ENCODE measurements around the gene UNKL.

Gene UNKL, protein sequence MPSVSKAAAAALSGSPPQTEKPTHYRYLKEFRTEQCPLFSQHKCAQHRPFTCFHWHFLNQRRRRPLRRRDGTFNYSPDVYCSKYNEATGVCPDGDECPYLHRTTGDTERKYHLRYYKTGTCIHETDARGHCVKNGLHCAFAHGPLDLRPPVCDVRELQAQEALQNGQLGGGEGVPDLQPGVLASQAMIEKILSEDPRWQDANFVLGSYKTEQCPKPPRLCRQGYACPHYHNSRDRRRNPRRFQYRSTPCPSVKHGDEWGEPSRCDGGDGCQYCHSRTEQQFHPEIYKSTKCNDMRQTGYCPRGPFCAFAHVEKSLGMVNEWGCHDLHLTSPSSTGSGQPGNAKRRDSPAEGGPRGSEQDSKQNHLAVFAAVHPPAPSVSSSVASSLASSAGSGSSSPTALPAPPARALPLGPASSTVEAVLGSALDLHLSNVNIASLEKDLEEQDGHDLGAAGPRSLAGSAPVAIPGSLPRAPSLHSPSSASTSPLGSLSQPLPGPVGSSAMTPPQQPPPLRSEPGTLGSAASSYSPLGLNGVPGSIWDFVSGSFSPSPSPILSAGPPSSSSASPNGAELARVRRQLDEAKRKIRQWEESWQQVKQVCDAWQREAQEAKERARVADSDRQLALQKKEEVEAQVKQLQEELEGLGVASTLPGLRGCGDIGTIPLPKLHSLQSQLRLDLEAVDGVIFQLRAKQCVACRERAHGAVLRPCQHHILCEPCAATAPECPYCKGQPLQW

DNA sequence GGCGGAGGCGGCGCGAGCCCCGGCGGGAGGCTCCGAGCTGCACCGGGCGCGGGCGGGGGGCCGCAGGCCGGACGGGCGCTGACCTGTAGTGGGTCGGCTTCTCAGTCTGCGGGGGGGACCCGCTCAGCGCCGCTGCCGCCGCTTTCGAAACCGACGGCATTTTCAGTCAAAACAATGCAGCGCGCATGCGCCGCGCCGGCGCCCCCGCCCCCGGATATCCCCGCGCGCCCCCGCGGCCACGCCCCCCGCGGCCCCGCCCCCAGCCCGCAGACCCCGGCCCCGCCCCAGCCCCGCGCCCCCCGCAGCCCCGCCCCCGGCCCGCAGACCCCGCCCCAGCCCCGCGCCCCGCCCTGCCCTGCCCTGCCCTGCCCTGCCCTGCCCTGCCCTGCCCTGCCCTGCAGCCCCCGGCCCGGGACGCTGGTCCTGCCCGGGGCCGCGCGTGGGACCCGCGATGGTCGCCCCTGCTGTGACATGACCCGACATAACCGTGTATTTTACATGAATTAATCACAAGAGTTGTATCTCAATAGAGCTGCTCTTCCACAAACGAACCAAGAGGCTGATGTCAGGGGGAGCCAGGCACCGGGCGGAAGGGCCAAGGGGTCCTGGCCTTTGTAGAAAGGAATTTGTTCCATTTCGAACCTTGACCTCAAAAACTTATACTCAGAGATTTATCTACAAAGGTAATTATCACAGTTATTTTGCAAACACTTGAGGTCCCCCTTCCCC lies at the start of gene UNKL:
Gene UNKL (minus strand): TSS at position 173 of the 729 bp plus-strand sequence. CDS start 13 bp downstream, at position 160.
- peaks cover 28% of the 10 kb centered on the region for H3K36me3 ChIP-seq (ENCODE audit: insufficient read depth, low read length)

DNA sequence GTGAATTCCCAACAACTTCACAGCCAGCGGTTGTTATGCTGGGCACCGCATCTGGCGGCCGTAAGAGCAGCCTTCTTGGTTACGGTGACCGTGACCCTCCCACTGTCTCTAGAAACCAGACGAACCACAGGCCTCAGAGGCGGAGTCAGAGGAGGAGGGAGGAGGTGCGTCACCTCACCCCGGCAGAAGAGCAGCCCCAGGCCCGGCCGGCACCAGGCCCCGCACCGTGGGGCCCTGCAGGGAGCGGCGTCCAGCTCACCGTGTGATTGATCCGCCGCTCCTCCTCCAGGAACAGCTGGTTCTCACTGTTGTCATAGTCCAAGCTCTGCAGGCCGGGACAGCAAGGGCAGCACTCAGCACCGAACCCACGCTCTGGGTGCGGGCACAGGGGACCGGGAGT lies 46.6 kb upstream of the UNKL start:
- H3K9me3 ChIP-seq (ENCODE audit: insufficient read depth, low read length, severe bottlenecking) = no peaks in the 10 kb centered on the region
- H3K79me2 ChIP-seq (ENCODE audit: insufficient read depth, low read length) = peaks cover 21% of the 10 kb centered on the region
- H2AFZ ChIP-seq (ENCODE audit: low read depth, low read length) = no peak overlapping the region
- no peak overlapping the region for H3K27ac ChIP-seq (ENCODE audit: low read length)
- no peak overlapping the region for H3K4me2 ChIP-seq (ENCODE audit: insufficient read depth, low read length)
- no peak overlapping the region for H3K4me3 ChIP-seq (ENCODE audit: low read depth in 1 of 2, low read length in 2 of 2)
- no peaks in the 10 kb centered on the region for H3K4me1 ChIP-seq (ENCODE audit: insufficient read depth, low read length)
- H3K36me3 ChIP-seq (ENCODE audit: insufficient read depth, low read length) = peaks cover 65% of the 10 kb centered on the region
- peaks cover 21% of the 10 kb centered on the region for H4K20me1 ChIP-seq (ENCODE audit: insufficient read depth, low read length)
- DNase-seq (no peak), ATAC-seq (ENCODE audit: insufficient read depth, low read depth) (no peak)
- no peak for TF ChIP-seq EZH2 (IDR thresholded peaks at IDR 0.05; ENCODE audit: borderline replicate concordance, low read depth, low read length, severe bottlenecking)
- TF ChIP-seq, protein P1, sequence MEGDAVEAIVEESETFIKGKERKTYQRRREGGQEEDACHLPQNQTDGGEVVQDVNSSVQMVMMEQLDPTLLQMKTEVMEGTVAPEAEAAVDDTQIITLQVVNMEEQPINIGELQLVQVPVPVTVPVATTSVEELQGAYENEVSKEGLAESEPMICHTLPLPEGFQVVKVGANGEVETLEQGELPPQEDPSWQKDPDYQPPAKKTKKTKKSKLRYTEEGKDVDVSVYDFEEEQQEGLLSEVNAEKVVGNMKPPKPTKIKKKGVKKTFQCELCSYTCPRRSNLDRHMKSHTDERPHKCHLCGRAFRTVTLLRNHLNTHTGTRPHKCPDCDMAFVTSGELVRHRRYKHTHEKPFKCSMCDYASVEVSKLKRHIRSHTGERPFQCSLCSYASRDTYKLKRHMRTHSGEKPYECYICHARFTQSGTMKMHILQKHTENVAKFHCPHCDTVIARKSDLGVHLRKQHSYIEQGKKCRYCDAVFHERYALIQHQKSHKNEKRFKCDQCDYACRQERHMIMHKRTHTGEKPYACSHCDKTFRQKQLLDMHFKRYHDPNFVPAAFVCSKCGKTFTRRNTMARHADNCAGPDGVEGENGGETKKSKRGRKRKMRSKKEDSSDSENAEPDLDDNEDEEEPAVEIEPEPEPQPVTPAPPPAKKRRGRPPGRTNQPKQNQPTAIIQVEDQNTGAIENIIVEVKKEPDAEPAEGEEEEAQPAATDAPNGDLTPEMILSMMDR (IDR thresholded peaks at IDR 0.05; ENCODE audit: borderline replicate concordance, extremely low read depth, low read length, poor library complexity, severe bottlenecking) = no peak
- H3K9ac ChIP-seq (ENCODE audit: low read depth, low read length) = no peak overlapping the region
- no peaks in the 10 kb centered on the region for H3K27me3 ChIP-seq (ENCODE audit: insufficient read depth, low read length, poor library complexity)

More for the DNA sequence above, at the start of gene UNKL:
- H3K9ac ChIP-seq (ENCODE audit: low read depth, low read length) = peak within 1 kb of the TSS; percentile 84
- H3K4me2 ChIP-seq (ENCODE audit: insufficient read depth, low read length) = peak within 1 kb of the TSS; percentile 80
- peak; percentile 83 for DNase-seq
- peak; percentile 56 for ATAC-seq (ENCODE audit: insufficient read depth, low read depth)
- no peaks in the 10 kb centered on the region for H3K9me3 ChIP-seq (ENCODE audit: insufficient read depth, low read length, severe bottlenecking)
- TF ChIP-seq EZH2 (IDR thresholded peaks at IDR 0.05; ENCODE audit: borderline replicate concordance, low read depth, low read length, severe bottlenecking) = no peak
- TF ChIP-seq, protein P1 (IDR thresholded peaks at IDR 0.05; ENCODE audit: borderline replicate concordance, extremely low read depth, low read length, poor library complexity, severe bottlenecking) = no peak
- peaks cover 55% of the 10 kb centered on the region for H3K79me2 ChIP-seq (ENCODE audit: insufficient read depth, low read length)
- H3K4me3 ChIP-seq (ENCODE audit: low read depth in 1 of 2, low read length in 2 of 2) = peak within 1 kb of the TSS; percentile 76 to 96
- H2AFZ ChIP-seq (ENCODE audit: low read depth, low read length) = peak within 1 kb of the TSS; percentile 78
- H3K27me3 ChIP-seq (ENCODE audit: insufficient read depth, low read length, poor library complexity) = no peaks in the 10 kb centered on the region
- H3K4me1 ChIP-seq (ENCODE audit: insufficient read depth, low read length) = peaks cover 47% of the 10 kb centered on the region
- peak within 1 kb of the TSS; percentile 65 for H3K27ac ChIP-seq (ENCODE audit: low read length)
- peaks cover 9% of the 10 kb centered on the region for H4K20me1 ChIP-seq (ENCODE audit: insufficient read depth, low read length)

DNA sequence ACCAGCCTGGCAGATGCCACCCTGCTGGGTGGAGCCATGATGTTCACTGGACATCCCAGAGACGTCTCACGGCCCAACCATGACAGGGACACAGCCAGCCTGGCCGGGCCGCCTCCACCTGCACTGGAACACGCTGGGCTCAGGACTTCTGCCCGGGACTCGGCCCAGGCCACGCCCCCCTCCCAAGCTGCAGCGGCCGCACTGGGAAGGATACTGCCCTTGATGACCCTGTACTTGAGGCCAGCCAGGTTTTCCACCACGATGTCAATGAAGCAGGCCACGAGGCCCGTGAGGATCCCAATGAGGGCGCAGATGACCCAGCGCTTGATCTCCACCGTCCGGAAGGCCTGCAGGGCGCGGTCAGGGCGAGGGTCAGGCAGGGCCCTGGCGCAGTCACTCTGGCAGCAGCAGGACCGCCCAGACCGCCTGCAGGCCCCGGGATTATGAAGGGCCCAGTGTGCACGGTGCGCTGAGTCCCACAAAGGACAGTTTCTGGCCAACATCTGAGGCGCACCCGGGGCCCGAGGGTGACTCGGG lies 46.2 kb upstream of the UNKL start:
- TF ChIP-seq EZH2 (IDR thresholded peaks at IDR 0.05; ENCODE audit: borderline replicate concordance, low read depth, low read length, severe bottlenecking) = no peak
- no peaks in the 10 kb centered on the region for H3K9me3 ChIP-seq (ENCODE audit: insufficient read depth, low read length, severe bottlenecking)
- no peaks in the 10 kb centered on the region for H3K27me3 ChIP-seq (ENCODE audit: insufficient read depth, low read length, poor library complexity)
- H3K36me3 ChIP-seq (ENCODE audit: insufficient read depth, low read length) = peaks cover 67% of the 10 kb centered on the region
- H3K4me1 ChIP-seq (ENCODE audit: insufficient read depth, low read length) = no peaks in the 10 kb centered on the region
- no peak overlapping the region for H3K4me2 ChIP-seq (ENCODE audit: insufficient read depth, low read length)
- H2AFZ ChIP-seq (ENCODE audit: low read depth, low read length) = no peak overlapping the region
- no peak overlapping the region for H3K4me3 ChIP-seq (ENCODE audit: low read depth in 1 of 2, low read length in 2 of 2)
- DNase-seq (no peak), ATAC-seq (ENCODE audit: insufficient read depth, low read depth) (no peak)
- H3K79me2 ChIP-seq (ENCODE audit: insufficient read depth, low read length) = peaks cover 16% of the 10 kb centered on the region; the same call in 1 of the 2 replicates
- no peak overlapping the region for H3K27ac ChIP-seq (ENCODE audit: low read length)
- H4K20me1 ChIP-seq (ENCODE audit: insufficient read depth, low read length) = peaks cover 16% of the 10 kb centered on the region
- no peak overlapping the region for H3K9ac ChIP-seq (ENCODE audit: low read depth, low read length)
